Heart left ventricle (tissue), 13 donors: ENCODE measurements around the gene HLCS.

Source experiments
- POLR2A ChIP-seq, 2 donors: fragments of 450-650 bp; IDR thresholded peaks; one replicate each; pipeline ENCODE4 v1.6.1; 2017; ENCODE audit warnings: antibody characterized with exemption in 2 of 2, mild to moderate bottlenecking in 2 of 2, moderate library complexity in 2 of 2
- TF ChIP-seq, protein P1 (sequence below), 12 donors: fragments of 200-600 bp; sonication (generic) in 4 of 12; IDR thresholded peaks; one replicate each; pipeline versions ENCODE4 v1.5.0 to v1.8.0; 2018 to 2022; ENCODE audit warnings: antibody characterized with exemption in 12 of 12, mild to moderate bottlenecking in 5 of 12
- donor health status: ischemic (EF 13 %, LVEDD 7.1; RV severe dilation, severe dysfunction).
- donor health status: DM: no; HTN: yes; CAD: no.
- donor health status: DM: no; HTN: no; CAD: no.
- donor health status: ischemic (EF 25% LVEDD 6.9; RV normal size, moderate dysfunction).
- donor health status: ischemic (EF 25% LVEDD 5.7; RV mildly dilated, moderate dysfunction).
- donor health status: ischemic (EF 35%, LVEDD 5.7; RV mildly dilated, moderate dysfunction).
- donor health status: nonischemic (EF 11% LVEDD 7.7; RV severe dilation, severe dysfunction).
- donor health status: DM: yes; HTN: yes; CAD: no.
- donor health status: PGD.
- donor health status: ischemic (EF 29% LVEDD 5.4; RV normal size, mild dysfunction).
- donor health status: nonischemic (EF 23%, LVEDD 6.1; RV moderate dilation, normal function).

DNA sequence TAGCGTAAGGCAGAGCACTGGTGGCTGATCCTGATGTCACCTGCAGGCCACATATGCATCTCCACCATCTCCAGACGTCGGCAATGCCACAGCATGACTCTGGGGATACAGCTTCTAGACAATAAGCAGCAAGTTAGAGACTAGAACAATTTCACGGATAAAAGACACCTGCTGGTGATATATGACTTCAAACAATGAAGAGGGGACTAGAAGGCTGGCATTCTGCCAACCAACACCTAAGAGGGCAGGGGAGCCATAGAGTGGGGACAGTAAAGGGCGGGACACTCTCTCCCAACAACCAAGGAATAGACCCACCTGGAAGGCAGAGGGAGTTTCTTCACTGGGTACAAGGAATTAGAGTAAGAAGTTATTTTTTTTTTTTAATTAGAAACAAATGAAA lies 140.8 kb downstream of the HLCS start:
- TF ChIP-seq, protein P1, sequence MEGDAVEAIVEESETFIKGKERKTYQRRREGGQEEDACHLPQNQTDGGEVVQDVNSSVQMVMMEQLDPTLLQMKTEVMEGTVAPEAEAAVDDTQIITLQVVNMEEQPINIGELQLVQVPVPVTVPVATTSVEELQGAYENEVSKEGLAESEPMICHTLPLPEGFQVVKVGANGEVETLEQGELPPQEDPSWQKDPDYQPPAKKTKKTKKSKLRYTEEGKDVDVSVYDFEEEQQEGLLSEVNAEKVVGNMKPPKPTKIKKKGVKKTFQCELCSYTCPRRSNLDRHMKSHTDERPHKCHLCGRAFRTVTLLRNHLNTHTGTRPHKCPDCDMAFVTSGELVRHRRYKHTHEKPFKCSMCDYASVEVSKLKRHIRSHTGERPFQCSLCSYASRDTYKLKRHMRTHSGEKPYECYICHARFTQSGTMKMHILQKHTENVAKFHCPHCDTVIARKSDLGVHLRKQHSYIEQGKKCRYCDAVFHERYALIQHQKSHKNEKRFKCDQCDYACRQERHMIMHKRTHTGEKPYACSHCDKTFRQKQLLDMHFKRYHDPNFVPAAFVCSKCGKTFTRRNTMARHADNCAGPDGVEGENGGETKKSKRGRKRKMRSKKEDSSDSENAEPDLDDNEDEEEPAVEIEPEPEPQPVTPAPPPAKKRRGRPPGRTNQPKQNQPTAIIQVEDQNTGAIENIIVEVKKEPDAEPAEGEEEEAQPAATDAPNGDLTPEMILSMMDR (IDR thresholded peaks at IDR 0.05) = no peak
- TF ChIP-seq POLR2A (IDR thresholded peaks at IDR 0.05) = no peak
